ENCODE data around the gene PHF21A. TPM values are rescaled to one million over a fixed set of nuclear protein-coding genes. Genes with fewer than 3 reads are reported as not detected.
A peak's percentile ranks its signal among the peaks of the same experiment; 100 is the strongest.

Gene PHF21A
- total RNA-seq, 6 experiments from 2014 or later = 9.2 to 17.1 (median 10.4) TPM

- WGBS (ENCODE audit: insufficient coverage, low coverage, low lambda C conversion rate, missing lambda C conversion rate) = 87% methylated on average over 3 of the region's 31 CpGs
- no peaks in the 10 kb centered on the region for H3K4me1 ChIP-seq
- TF ChIP-seq CTCF (IDR thresholded peaks at IDR 0.05) (no peak), POLR2A (IDR thresholded peaks at IDR 0.05) (no peak)
- no peak overlapping the region for H3K27ac ChIP-seq
- no peak overlapping the region for H3K4me3 ChIP-seq
- DNase-seq = no peak
- ATAC-seq = peak in 1 of 4 donors; percentile 28
- intact Hi-C loops (cut with DNase I) = no loop called here
- no peaks in the 10 kb centered on the region for H3K36me3 ChIP-seq
- H3K27me3 ChIP-seq = peaks cover 0 to 4% of the 10 kb centered on the region in 2 donors
- H3K9me3 ChIP-seq = no peaks in the 10 kb centered on the region
Measured at GRCh38 chr11:46143049-46143806, 22.0 kb upstream of the PHF21A start.

- peak in 1 of 4 donors; percentile 17 for ATAC-seq
Measured at GRCh38 chr11:46142561-46142960, 21.3 kb upstream of the PHF21A start.

GRCh38 chr11:46141597-46141996 is 20.3 kb upstream of the PHF21A start:
- 93% methylated on average over 2 of the region's 3 CpGs for WGBS (ENCODE audit: insufficient coverage, low coverage, low lambda C conversion rate, missing lambda C conversion rate)
- intact Hi-C loops (cut with DNase I) = no loop called here
- Histone ChIP-seq H3K9me3 (no peaks in the 10 kb centered on the region), H3K36me3 (no peaks in the 10 kb centered on the region), H3K4me1 (no peaks in the 10 kb centered on the region), H3K4me3 (no peak overlapping the region), H3K27me3 (no peaks in the 10 kb centered on the region), H3K27ac (no peak overlapping the region)
- DNase-seq (no peak), ATAC-seq (no peak)
- TF ChIP-seq POLR2A (IDR thresholded peaks at IDR 0.05) (no peak), CTCF (IDR thresholded peaks at IDR 0.05) (no peak)

More at GRCh38 chr11:46142561-46142960, 21.3 kb upstream of the PHF21A start:
- Histone ChIP-seq H3K4me1 (no peaks in the 10 kb centered on the region), H3K4me3 (no peak overlapping the region), H3K9me3 (no peaks in the 10 kb centered on the region), H3K27me3 (no peaks in the 10 kb centered on the region), H3K36me3 (no peaks in the 10 kb centered on the region), H3K27ac (no peak overlapping the region)
- TF ChIP-seq CTCF (IDR thresholded peaks at IDR 0.05) = no peak
- no peak for TF ChIP-seq POLR2A (IDR thresholded peaks at IDR 0.05)
- 69% methylated on average over 5 of the region's 17 CpGs for WGBS (ENCODE audit: insufficient coverage, low coverage, low lambda C conversion rate, missing lambda C conversion rate)
- intact Hi-C loops (cut with DNase I) = no loop called here
- no peak for DNase-seq

GRCh38 chr11:46134540-46134939 is 13.3 kb upstream of the PHF21A start:
- DNase-seq = no peak
- Histone ChIP-seq H3K27me3 (no peaks in the 10 kb centered on the region), H3K9me3 (no peaks in the 10 kb centered on the region), H3K4me1 (no peaks in the 10 kb centered on the region), H3K36me3 (no peaks in the 10 kb centered on the region), H3K27ac (no peak overlapping the region), H3K4me3 (no peak overlapping the region)
- intact Hi-C loops (cut with DNase I) = no loop called here
- no peak for ATAC-seq
- WGBS (ENCODE audit: insufficient coverage, low coverage, low lambda C conversion rate, missing lambda C conversion rate) = no CpG with 5 or more reads among the region's 3 CpGs
- TF ChIP-seq CTCF (IDR thresholded peaks at IDR 0.05) (no peak), POLR2A (IDR thresholded peaks at IDR 0.05) (no peak)

Data from right lobe of liver (tissue), 6 donors.